ENCODE data around the gene NOTUM. TPM values are rescaled to one million over a fixed set of nuclear protein-coding genes. Genes with fewer than 3 reads are reported as not detected.
A peak's percentile ranks its signal among the peaks of the same experiment; 100 is the strongest.

Gene NOTUM
- total RNA-seq, 5 donors from 2014 or later (not counting 1 experiment from before 2014, with no cell fraction given) = 0.13 to 0.33 (median 0.29) TPM; not detected in 2

DNA sequence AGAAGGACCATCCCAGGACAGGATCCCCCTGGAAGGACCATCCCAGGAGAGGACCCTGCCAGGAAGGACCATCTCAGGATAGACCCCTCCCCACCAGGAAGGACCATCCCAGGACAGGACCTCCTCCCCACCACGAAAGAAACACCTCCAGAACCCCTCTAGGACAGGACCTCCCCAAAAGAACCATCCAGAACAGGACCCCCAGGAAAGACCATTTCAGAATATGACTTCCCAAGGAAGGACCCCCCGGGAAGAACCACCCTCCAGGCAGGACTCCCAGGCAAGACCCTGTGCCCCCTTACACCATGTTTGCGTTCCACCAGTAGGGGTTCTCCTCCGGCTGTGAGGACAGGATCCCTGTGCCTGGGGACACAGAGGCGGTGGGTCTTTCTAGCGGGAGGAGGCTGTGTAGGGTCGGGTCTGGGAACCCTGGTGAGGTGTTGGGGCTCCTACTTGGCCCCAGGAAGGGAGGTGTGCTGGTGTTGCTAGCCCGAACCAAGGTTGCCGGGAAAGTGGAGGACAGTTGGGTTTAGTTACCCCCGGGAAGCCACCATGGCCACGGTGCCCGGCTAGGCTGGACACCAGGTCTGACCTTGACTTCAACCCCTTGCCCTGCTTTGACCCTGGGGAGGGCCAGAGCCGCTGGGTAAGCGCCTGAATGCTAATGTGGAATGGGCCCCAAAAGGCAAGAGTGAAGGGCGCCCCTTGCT lies 2.2 kb downstream of the NOTUM start:
- Histone ChIP-seq H3K4me3 (ENCODE audit: control insufficient read depth in 1 of 2, extremely low read depth in 1 of 2, low read length in 1 of 2) (peak overlapping the region in 1 of 2 donors; percentile 38), H3K27ac (ENCODE audit: low read length) (no peak overlapping the region), H3K36me3 (ENCODE audit: control insufficient read depth in 2 of 2, extremely low read depth in 1 of 2, insufficient read depth in 1 of 2, low read length in 1 of 2) (no peaks in the 10 kb centered on the region), H3K27me3 (replicated peaks in 1 of 2; ENCODE audit: control insufficient read depth in 2 of 2, extremely low read depth in 1 of 2, insufficient read depth in 2 of 2, low read length in 1 of 2) (peaks cover 5 to 76% of the 10 kb centered on the region in 2 experiments), H3K4me1 (ENCODE audit: control insufficient read depth in 1 of 2, extremely low read depth in 1 of 2, insufficient read depth in 2 of 2, low read length in 2 of 2) (peaks cover 6 to 30% of the 10 kb centered on the region in 2 experiments), H3K9me3 (no peaks in the 10 kb centered on the region)
- peaks cover 0 to 30% of the 10 kb centered on the region in 2 donors for H3K27me3 Mint-ChIP-seq
- POLR2A ChIA-PET = no interaction called here
- peaks cover 0 to 10% (median 0%) of the 10 kb centered on the region in 3 donors for H3K4me1 Mint-ChIP-seq
- H3K4me3 Mint-ChIP-seq = peak overlapping the region; percentile 51 to 72 (median 59)
- WGBS (ENCODE audit: insufficient coverage) = 72% methylated on average over 13 of the region's 15 CpGs
- no peak overlapping the region for H3K27ac Mint-ChIP-seq
- ATAC-seq (replicated peaks in 1 of 4) (no peak), DNase-seq (no peak)
- no peaks in the 10 kb centered on the region for H3K36me3 Mint-ChIP-seq
- CTCF ChIA-PET = interaction anchor here (0.6 to 2.0 kb wide), 6 partner anchors 16 to 339 kb away, joined by 4 to 26 read pairs (median 4); partner anchors contain the start of genes CENPX (in 2 of the 2), DCXR (in 1 of the 2) and LRRC45 (in 1 of the 2)
- H3K9me3 Mint-ChIP-seq = no peaks in the 10 kb centered on the region

DNA sequence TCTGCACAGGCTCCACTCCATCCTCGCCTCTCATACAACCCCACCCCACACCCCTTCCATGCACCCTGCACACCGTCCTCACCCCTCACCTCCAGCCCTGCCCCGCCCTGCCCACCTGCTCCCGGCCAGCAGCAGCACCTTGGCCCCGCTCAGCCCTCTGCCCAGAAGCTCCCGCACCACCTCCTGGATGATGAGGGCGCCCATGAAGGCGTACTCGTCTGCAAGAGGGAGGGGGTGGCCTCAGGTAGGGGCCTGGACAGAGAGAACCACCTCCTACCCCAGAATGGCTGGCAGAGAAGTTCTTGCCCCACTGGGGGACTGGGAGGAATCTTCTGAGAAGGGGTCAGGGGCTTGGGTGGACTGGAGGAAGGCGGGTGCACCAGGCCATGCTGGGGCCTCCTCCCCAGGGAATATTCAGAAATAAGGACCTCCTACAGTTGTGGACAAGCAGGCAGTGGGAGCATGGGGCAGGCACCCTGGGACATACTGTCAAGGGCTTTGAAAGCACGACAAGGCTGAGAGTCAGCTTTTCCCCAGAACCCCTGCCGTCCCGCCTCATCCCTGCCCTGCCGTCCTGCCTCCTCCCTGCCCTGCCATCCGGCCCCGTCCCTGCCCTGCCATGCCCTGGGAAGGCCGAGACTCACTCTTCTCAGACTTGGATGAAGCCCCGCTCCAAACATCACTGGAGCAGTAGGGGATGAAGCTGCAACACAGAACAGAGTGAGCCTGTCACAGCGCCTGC lies 3.1 kb downstream of the NOTUM start:
- peaks cover 7 to 22% of the 10 kb centered on the region in 2 experiments for H3K4me1 ChIP-seq (ENCODE audit: control insufficient read depth in 1 of 2, extremely low read depth in 1 of 2, insufficient read depth in 2 of 2, low read length in 2 of 2)
- no peaks in the 10 kb centered on the region for H3K9me3 ChIP-seq
- CTCF ChIA-PET = no interaction called here
- WGBS (ENCODE audit: insufficient coverage) = 85% methylated on average over 9 of the region's 19 CpGs
- peaks cover 5 to 67% of the 10 kb centered on the region in 2 experiments for H3K27me3 ChIP-seq (replicated peaks in 1 of 2; ENCODE audit: control insufficient read depth in 2 of 2, extremely low read depth in 1 of 2, insufficient read depth in 2 of 2, low read length in 1 of 2)
- no peak overlapping the region for H3K4me3 ChIP-seq (ENCODE audit: control insufficient read depth in 1 of 2, extremely low read depth in 1 of 2, low read length in 1 of 2)
- Mint-ChIP-seq H3K4me1 (peaks cover 0 to 13% (median 0%) of the 10 kb centered on the region in 3 donors), H3K36me3 (no peaks in the 10 kb centered on the region), H3K27ac (no peak overlapping the region), H3K27me3 (peaks cover 0 to 22% of the 10 kb centered on the region in 2 donors), H3K4me3 (peak overlapping the region in 1 of 3 donors; percentile 72), H3K9me3 (no peaks in the 10 kb centered on the region)
- H3K27ac ChIP-seq (ENCODE audit: low read length) = no peak overlapping the region
- no peak for ATAC-seq (replicated peaks in 1 of 4)
- H3K36me3 ChIP-seq (ENCODE audit: control insufficient read depth in 2 of 2, extremely low read depth in 1 of 2, insufficient read depth in 1 of 2, low read length in 1 of 2) = no peaks in the 10 kb centered on the region
- POLR2A ChIA-PET = no interaction called here
- no peak for DNase-seq

DNA sequence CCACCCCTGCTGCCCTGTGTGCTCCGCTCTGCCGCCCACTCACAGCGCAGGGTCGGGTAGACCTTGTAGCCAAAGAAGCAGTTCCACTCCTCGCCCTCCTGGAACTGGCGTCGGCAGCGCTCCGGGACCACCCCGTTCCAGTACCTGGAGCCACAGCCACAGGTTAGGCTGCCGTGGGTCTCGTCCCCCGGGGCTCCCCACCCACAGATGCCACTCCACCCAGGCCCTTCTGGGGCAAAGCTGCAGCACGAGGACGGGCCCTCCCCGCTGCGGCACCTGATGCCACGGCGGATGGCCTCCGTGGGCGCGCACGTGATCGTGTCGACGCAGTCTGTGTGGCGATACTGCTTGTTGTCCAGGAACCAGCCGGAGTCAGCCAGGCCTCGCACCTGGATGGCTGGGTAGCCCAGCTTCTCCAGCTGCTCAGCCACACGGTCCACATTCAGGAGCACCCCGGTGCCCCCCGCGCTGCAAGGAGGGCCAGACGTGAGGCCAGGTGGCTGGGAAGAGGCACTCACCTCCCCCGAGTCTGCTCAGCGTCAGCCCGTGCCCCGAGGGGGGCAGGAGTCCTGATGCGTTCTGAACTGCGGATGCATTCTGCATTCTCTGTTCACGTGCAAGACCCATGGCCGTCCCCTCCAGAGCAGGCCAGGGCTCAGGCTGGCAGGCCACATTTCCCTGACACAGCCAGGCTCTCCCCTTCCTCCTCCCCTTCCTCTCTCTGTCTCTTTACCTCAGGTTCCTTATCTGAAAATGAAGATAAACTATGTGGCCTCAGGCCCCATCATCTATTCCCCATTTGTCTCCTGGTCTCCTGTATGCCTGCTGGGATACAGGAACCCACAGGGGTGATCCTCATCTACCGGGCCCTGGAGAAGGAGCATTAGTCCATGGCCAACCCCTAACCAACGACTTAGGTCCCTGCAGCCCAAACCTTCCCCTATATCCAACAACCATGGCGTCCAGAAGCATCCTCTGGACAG lies 4.1 kb downstream of the NOTUM start:
- H3K27me3 Mint-ChIP-seq = peaks cover 0 to 17% of the 10 kb centered on the region in 2 donors
- Histone ChIP-seq H3K27me3 (replicated peaks in 1 of 2; ENCODE audit: control insufficient read depth in 2 of 2, extremely low read depth in 1 of 2, insufficient read depth in 2 of 2, low read length in 1 of 2) (peaks cover 5 to 57% of the 10 kb centered on the region in 2 experiments), H3K9me3 (no peaks in the 10 kb centered on the region), H3K36me3 (ENCODE audit: control insufficient read depth in 2 of 2, extremely low read depth in 1 of 2, insufficient read depth in 1 of 2, low read length in 1 of 2) (no peaks in the 10 kb centered on the region), H3K4me1 (ENCODE audit: control insufficient read depth in 1 of 2, extremely low read depth in 1 of 2, insufficient read depth in 2 of 2, low read length in 2 of 2) (peaks cover 11 to 25% of the 10 kb centered on the region in 2 experiments), H3K4me3 (ENCODE audit: control insufficient read depth in 1 of 2, extremely low read depth in 1 of 2, low read length in 1 of 2) (no peak overlapping the region), H3K27ac (ENCODE audit: low read length) (no peak overlapping the region)
- H3K4me3 Mint-ChIP-seq = no peak overlapping the region
- ATAC-seq (replicated peaks in 1 of 4) = no peak
- H3K4me1 Mint-ChIP-seq = peaks cover 2 to 11% (median 4%) of the 10 kb centered on the region in 3 donors
- H3K27ac Mint-ChIP-seq = no peak overlapping the region
- no peaks in the 10 kb centered on the region for H3K36me3 Mint-ChIP-seq
- DNase-seq = no peak
- CTCF ChIA-PET = no interaction called here
- 92% methylated on average over 43 of the region's 45 CpGs for WGBS (ENCODE audit: insufficient coverage)
- H3K9me3 Mint-ChIP-seq = no peaks in the 10 kb centered on the region
- POLR2A ChIA-PET = no interaction called here

DNA sequence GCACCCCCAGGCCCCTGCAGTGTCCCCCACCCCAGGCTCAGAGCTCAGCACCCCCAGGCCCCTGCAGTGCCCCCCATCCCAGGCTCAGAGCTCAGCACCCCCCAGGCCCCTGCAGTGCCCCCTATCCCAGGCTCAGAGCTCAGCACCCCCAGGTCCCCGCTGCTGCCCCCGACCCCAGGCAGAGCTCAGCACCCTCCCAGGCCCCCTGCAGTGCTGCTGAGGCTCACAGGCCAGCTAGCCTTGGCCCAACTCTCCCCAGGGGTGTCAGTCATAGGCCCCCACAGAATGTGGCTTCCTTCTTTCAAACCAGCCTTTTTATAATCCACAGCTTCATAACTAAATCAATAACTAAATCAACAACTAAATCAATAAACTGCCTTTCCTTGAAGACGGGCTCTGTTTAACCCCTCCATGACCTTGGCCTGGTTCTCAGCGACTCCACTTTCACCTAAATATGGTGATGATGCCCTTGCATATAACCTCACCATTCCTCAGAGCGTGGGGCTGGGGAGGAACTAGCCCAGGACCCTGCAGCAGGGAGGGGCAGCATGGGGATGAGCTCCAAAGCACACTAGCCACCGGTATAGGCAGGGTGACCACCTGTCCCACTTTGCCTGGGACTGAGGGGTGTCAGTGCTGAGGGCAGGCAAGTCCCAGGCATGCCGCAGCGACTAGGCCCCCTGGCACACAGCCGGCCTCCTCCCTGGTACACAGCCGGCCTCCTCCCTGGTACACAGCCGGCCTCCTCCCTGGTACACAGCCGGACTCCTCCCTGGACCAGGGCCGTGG lies 5.0 kb downstream of the NOTUM start:
- Histone ChIP-seq H3K27ac (ENCODE audit: low read length) (no peak overlapping the region), H3K4me1 (ENCODE audit: control insufficient read depth in 1 of 2, extremely low read depth in 1 of 2, insufficient read depth in 2 of 2, low read length in 2 of 2) (peaks cover 9 to 22% of the 10 kb centered on the region in 2 experiments), H3K4me3 (ENCODE audit: control insufficient read depth in 1 of 2, extremely low read depth in 1 of 2, low read length in 1 of 2) (no peak overlapping the region), H3K27me3 (replicated peaks in 1 of 2; ENCODE audit: control insufficient read depth in 2 of 2, extremely low read depth in 1 of 2, insufficient read depth in 2 of 2, low read length in 1 of 2) (peaks cover 5 to 53% of the 10 kb centered on the region in 2 experiments), H3K9me3 (no peaks in the 10 kb centered on the region), H3K36me3 (ENCODE audit: control insufficient read depth in 2 of 2, extremely low read depth in 1 of 2, insufficient read depth in 1 of 2, low read length in 1 of 2) (no peaks in the 10 kb centered on the region)
- ChIA-PET CTCF (interaction anchor here in 1 of 2 donors (0.6 kb wide), 1 partner anchor 284 kb away, joined by 4 read pairs; no protein-coding TSS in a partner anchor), POLR2A (interaction anchor here in 1 of 2 donors (0.6 kb wide), 1 partner anchor 28 kb away, joined by 3 read pairs; no protein-coding TSS in a partner anchor)
- H3K4me1 Mint-ChIP-seq = peaks cover 2 to 14% (median 7%) of the 10 kb centered on the region in 3 donors
- DNase-seq (no peak), ATAC-seq (replicated peaks in 1 of 4) (no peak)
- peaks cover 0 to 17% of the 10 kb centered on the region in 2 donors for H3K27me3 Mint-ChIP-seq
- no peaks in the 10 kb centered on the region for H3K9me3 Mint-ChIP-seq
- no peaks in the 10 kb centered on the region for H3K36me3 Mint-ChIP-seq
- 90% methylated on average over 10 of the region's 13 CpGs for WGBS (ENCODE audit: insufficient coverage)
- H3K27ac Mint-ChIP-seq = no peak overlapping the region
- H3K4me3 Mint-ChIP-seq = no peak overlapping the region

DNA sequence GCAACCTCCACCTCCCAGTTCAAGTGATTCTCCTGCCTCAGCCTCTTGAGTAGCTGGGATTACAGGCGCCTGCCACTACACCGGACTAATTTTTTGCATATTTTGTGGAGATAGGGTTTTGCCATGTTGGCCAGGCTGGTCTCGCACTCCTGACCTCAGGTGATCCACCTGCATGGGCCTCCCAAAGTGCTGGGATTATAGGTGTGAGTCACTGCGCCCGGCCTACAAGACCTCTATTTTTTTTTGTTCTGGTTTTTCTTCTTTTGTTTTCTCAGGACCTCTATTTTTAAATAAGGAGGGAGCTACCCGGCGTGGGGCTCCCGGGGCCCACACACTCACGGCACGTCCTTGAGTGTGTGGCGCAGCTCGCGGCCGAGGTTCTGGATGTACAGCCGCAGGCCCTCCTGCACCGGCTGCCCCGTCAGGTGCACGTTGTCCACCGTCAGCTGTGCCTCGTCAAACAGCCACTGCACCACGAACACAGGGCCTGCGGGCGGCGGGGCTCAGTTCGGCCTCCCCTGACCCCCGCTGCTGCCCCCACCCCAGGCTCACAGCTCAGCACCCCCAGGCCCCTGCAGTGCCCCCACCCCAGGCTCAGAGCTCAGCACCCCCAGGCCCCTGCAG lies 5.8 kb downstream of the NOTUM start:
- WGBS (ENCODE audit: insufficient coverage) = 99% methylated on average over 13 of the region's 26 CpGs
- no peak for DNase-seq
- CTCF ChIA-PET = interaction anchor here in 1 of 2 donors (0.6 kb wide), 1 partner anchor 285 kb away, joined by 4 read pairs; no protein-coding TSS in a partner anchor
- Mint-ChIP-seq H3K27ac (no peak overlapping the region), H3K27me3 (peaks cover 0 to 17% of the 10 kb centered on the region in 2 donors), H3K9me3 (no peaks in the 10 kb centered on the region), H3K4me1 (peaks cover 2 to 17% (median 7%) of the 10 kb centered on the region in 3 donors), H3K36me3 (no peaks in the 10 kb centered on the region), H3K4me3 (no peak overlapping the region)
- Histone ChIP-seq H3K4me3 (ENCODE audit: control insufficient read depth in 1 of 2, extremely low read depth in 1 of 2, low read length in 1 of 2) (no peak overlapping the region), H3K4me1 (ENCODE audit: control insufficient read depth in 1 of 2, extremely low read depth in 1 of 2, insufficient read depth in 2 of 2, low read length in 2 of 2) (peaks cover 6 to 18% of the 10 kb centered on the region in 2 experiments), H3K36me3 (ENCODE audit: control insufficient read depth in 2 of 2, extremely low read depth in 1 of 2, insufficient read depth in 1 of 2, low read length in 1 of 2) (no peaks in the 10 kb centered on the region), H3K27me3 (replicated peaks in 1 of 2; ENCODE audit: control insufficient read depth in 2 of 2, extremely low read depth in 1 of 2, insufficient read depth in 2 of 2, low read length in 1 of 2) (peaks cover 5 to 48% of the 10 kb centered on the region in 2 experiments), H3K27ac (ENCODE audit: low read length) (no peak overlapping the region), H3K9me3 (no peaks in the 10 kb centered on the region)
- ATAC-seq (replicated peaks in 1 of 4) = no peak
- POLR2A ChIA-PET = interaction anchor here in 1 of 2 donors (0.6 kb wide), 1 partner anchor 27 kb away, joined by 3 read pairs; no protein-coding TSS in a partner anchor
